Inflammatory macrophage (primary cell): ENCODE data around the gene PLCB2.
A peak's percentile ranks its signal among the peaks of the same experiment; 100 is the strongest.

Experiments
- DNase-seq, 2 donors: peaks; one replicate each; pipeline ENCODE4 v3.0.0-alpha.2; 2020 to 2022
- total RNA-seq, 18 experiments: gene quantifications; one replicate each; lab custom pipeline; 2026; ENCODE audit warnings: mixed read lengths in 6 of 18, inconsistent platforms in 2 of 18; lab: John Stamatoyannopoulos, UW

Gene PLCB2, protein sequence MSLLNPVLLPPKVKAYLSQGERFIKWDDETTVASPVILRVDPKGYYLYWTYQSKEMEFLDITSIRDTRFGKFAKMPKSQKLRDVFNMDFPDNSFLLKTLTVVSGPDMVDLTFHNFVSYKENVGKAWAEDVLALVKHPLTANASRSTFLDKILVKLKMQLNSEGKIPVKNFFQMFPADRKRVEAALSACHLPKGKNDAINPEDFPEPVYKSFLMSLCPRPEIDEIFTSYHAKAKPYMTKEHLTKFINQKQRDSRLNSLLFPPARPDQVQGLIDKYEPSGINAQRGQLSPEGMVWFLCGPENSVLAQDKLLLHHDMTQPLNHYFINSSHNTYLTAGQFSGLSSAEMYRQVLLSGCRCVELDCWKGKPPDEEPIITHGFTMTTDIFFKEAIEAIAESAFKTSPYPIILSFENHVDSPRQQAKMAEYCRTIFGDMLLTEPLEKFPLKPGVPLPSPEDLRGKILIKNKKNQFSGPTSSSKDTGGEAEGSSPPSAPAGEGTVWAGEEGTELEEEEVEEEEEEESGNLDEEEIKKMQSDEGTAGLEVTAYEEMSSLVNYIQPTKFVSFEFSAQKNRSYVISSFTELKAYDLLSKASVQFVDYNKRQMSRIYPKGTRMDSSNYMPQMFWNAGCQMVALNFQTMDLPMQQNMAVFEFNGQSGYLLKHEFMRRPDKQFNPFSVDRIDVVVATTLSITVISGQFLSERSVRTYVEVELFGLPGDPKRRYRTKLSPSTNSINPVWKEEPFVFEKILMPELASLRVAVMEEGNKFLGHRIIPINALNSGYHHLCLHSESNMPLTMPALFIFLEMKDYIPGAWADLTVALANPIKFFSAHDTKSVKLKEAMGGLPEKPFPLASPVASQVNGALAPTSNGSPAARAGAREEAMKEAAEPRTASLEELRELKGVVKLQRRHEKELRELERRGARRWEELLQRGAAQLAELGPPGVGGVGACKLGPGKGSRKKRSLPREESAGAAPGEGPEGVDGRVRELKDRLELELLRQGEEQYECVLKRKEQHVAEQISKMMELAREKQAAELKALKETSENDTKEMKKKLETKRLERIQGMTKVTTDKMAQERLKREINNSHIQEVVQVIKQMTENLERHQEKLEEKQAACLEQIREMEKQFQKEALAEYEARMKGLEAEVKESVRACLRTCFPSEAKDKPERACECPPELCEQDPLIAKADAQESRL
- total RNA-seq: 95.1 to 436 (median 220) reads per million in 18 experiments

DNA sequence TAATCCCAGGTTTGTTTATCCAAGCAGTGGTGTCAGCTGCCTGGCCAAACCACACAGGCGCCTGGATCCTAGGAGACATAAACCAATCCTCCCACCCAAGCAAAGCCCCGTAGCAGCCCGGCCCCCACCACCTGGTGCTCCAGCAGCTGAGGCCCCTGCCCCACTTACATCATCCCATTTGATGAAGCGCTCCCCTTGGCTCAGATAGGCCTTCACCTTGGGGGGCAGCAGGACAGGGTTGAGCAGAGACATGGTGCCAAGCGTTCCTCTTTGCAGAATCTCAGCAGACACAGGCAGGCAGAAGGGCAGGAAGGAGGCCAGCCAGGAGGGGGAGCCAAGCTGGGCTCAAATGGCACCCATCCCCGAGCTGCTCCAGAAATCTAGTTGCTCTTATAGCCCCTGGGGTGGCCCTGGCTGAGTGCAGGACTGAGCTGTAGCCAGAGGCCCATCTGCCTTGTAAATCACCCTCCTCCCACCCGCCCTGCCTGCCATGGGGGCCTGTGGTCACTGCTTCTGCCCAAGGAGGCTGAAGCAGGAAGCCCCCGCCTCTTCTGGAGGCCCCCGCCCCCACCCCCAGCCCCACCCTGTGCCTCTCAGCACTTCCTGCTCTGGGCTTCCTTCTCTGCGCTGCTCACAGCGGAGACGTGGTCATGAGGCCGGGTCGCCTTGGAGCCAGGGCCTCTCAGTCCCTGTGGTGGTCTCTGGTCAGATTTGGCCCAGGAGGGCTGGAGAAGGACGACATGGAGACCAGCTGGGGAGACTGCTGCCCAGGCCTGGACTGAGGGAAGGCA is at the start of gene PLCB2:
PLCB2 (minus strand) TSS at position 515 of the 791 bp plus-strand sequence; CDS start at position 252, 263 bp downstream.
- DNase-seq: peak; percentile 77 to 90

DNA sequence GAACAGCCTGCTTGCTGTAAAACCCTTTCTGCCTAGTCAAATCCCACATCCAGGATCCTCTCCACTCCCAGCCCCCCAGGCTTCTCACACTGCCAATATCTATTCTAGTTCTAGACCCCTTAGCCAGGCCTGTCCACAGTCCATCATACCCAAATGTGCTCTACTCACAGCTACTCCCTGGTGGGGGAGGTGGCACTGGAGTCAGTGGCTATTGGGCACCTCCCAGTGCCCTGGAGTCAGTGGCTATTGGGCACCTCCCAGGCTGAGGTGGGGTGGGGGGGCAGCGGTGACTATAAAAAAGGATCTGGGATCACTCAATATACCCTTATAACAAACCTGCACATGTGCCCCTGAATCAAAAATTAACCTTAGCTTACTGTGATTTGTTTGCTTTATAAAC is 49.5 kb upstream of the PLCB2 start:
- DNase-seq: no peak

DNA sequence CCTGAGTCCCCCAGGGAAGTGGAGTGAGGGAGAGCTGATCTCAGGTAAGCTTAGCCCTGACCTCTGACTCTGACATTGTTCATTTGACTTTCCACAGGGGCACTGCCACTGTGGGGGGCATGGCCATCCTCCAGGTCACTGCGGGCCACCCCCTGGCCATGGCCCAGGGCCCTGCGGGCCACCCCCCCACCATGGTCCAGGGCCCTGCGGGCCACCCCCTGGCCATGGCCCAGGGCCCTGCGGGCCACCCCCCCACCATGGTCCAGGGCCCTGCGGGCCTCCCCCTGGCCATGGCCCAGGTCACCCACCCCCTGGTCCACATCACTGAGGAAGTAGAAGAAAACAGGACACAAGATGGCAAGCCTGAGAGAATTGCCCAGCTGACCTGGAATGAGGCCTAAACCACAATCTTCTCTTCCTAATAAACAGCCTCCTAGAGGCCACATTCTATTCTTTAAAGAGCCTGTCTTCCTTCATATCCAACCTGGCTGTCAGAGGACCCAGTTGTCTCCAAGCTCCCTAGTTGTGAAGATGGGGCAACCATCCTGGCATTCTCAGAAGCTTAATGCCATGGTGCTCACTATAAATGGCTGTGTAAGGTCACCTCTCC is 48.3 kb upstream of the PLCB2 start:
- DNase-seq: no peak

DNA sequence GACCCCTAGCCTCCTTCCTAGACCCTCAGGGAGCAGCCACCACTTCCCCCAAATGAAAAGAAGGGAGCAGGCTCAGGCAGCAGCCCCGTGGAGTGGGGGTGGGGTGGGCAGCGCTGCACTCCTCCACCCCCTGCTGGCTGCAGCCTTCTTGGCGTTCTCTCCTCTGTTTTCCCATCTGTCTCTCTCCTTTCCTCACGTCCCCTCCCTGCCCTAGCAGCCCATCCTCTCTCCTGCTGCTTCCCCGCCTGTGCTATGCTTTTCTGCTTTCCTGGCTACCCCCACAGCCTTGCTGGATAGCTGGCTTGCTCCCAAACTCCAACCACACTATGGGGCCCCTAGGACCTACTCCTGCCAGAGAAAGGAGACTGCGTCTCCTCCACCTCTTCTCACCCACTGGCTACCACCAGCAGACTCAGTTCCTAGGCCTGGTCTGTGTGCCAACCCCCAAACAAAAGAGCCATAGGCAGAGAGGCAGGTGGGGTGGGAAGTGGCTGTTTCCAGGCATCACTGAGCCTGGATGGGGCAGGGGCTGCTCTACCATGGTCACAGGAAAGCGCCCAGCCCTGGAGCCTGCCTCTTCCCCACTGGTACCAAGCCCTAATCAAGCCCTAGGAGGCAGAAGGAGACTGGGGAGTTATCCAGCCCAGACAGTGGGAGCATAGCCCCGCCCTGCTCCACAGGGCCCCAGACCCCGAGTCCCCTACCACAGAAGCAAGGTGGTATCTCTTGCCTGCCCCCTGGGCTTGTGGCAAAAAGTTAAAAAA is 46.9 kb upstream of the PLCB2 start:
- DNase-seq: no peak

DNA sequence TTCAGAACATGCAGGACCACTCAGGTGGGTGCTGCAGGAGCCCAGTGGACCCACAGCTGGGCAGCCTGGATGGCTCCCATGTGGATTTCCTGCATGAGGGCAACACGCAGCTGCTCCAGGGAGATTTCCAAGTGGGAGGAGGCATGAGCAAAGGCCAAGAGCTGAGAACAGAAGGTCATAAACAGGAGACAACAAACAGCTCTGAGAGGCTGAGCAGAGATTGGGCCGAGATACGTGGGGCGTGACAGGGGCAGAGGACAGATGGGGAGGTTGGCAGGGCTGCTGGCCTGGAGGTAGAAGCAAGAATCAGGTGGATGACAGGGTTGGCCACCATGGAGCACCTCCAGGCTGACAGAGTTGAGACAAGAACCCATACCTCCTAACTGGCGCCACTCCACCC is 46.0 kb upstream of the PLCB2 start:
- DNase-seq: no peak

DNA sequence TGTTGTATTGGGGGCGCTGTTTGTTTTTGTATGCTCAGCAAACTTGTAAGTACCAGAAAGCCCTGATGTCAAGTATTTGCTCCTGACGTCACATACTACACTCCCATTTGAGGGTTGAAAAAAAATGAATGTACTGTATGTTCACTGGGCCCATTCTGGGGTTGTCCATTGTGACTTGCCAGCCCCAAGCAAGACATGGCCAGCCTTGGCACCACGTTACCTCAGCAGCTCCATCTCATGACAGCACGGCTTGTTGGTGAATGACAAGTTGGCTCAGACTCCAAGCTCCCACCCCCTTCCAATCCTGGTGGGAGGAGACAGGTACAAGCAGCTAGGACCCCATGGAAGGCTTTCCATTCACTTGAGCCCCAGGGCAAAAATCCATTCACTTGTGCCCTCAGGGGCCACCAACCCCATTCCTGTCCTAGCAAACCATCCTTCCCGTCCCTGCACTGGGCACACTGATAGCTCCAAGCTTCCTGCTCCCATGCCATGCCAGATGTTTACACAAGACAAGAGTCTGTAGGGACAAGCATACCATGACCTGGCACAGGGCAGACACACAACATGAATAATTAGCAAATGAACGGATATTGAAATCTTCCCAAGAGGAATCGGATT is 44.7 kb upstream of the PLCB2 start:
- no peak for DNase-seq

DNA sequence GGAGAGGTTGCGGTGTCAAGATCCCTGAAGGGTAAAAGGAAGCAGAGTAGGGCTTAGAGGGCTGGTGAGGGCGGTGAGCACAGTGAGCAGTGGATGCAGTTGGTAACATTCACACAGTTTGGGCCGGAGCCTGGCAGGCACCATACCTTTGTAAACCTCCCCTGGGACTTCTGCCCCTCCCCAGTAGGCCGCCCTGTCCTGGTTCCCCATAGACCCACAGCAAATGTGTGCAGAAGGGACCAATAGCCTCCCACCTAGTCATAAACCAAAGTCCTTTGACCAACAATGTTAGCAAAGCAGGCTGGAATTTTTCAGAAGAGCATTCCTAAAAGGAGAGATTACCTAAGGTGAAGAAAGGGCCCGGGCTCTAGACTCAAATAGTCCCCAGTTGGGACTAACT is 41.4 kb upstream of the PLCB2 start:
- no peak for DNase-seq

- no peak for DNase-seq
Observed at GRCh38 chr15:40348474-40348870, 40.7 kb upstream of the PLCB2 start.

GRCh38 chr15:40347559-40348473 is 40.1 kb upstream of the PLCB2 start:
- no peak for DNase-seq

GRCh38 chr15:40346579-40347558 is 39.1 kb upstream of the PLCB2 start:
- no peak for DNase-seq

DNA sequence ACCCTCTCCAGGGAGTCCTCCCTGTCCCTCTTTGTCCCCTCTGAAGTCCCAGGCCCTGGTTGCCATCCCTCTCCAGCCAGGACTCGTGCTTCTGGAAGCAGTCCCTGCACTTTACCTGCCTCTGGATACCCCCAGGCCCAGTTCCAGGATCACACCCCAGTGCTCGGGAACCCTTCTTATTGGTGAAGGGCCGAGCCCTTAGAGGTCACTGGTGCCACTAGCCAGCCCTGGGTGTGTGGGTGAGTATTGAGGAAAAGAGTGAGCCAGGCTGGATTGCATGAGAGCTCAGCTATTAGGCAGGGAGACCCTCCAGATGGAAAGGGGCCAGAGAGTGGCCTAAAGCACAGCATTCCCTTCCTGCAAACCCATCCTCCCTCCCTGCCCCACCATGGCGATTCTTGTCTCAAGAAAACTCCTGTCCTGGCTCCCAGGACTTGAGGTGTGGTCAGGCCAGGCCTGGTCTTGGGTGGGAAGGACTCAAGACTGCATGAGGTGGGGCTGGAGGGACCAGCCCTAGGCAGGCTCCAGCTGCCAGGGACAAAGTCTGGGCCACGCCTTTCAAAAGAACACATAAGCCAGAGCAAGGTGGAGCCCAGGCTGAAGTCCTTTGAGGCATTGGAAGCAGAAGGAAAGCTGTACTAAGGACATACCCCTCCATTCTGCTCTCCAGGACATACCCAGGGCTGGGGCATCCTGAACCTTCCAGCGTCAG is 38.3 kb upstream of the PLCB2 start:
- DNase-seq: no peak

GRCh38 chr15:40345225-40345866 is 37.6 kb upstream of the PLCB2 start:
- DNase-seq: no peak

DNA sequence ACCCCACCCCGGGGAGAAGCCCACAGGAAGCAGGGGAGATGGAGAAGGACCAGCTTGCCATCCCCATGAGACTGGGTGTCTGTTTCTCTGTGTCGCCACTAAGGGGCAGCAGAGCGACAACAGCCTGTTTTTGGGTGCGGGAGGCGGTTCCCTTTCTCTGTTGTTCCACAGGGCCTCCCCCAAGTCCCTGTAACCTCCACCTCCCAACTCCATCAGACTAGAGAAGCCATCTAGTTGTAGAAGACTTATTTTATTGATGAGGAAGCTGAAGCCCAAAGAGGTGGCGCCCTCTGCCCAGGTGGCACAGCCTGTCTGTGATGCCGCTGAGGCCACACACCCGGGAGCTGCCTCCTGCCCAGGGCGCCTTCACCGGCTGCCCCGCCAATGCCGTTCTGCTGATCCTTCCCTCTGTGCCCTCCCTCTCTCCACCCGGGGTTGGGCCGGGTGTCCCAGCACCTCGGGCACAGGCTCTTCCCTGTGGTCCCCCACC is 36.9 kb upstream of the PLCB2 start:
- DNase-seq: peak; percentile 68 to 70

DNA sequence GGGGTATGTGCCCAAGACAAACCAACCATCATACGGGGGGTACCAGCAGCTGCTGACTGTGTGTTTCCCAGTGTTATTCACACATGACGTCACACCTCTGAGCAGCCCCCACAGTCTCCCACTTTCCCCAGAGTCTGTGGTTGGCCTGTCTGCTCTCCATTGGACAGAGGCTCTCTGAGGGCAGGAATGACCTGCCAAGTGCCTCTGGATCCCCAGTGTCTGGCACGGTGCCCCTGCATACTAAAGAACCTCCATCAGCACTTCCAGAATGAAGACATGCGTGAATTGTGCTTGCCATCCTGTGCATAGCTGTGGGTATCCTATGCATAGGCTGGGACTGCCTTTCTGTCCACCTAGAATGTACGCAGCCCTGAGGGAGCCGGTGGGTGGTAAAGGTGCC is 36.5 kb upstream of the PLCB2 start:
- no peak for DNase-seq

DNA sequence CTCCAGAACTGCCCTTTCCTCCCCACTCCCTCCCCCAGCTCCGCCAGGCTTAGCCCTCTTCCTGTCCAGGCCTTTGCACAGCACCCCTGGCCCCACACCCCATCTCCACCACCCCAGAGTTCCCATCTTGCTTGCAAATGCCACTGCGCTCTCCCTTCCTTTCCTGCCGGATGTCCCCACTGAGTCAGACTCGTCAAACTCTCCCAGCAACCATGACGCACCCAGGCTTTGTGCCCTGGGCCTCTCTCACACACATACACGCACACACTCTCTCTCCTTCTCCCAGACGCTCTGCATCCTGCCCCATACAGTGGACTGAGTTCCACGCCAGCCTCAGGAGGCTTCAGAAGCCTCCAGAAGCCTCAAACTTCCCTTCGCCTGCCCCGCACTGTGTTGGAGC is 35.8 kb upstream of the PLCB2 start:
- peak in 1 of 2 donors; percentile 27 for DNase-seq
